HG03060 (cell line): Measurements from ENCODE around the gene PAK4.
"Not testable (repeated sequence)": the region's sequence is repeated elsewhere in the genome, so short reads cannot be mapped to it uniquely, and the experiment has no call there.

Experiments used
- ATAC-seq: cut with Tn5 transposase; IDR thresholded peaks from one replicate; pipeline ENCODE4 v1.9.1; 2021; ENCODE audit warnings: low read depth, moderate number of reproducible peaks; ENCODE audit not compliant: unreplicated experiment

Gene PAK4

DNA sequence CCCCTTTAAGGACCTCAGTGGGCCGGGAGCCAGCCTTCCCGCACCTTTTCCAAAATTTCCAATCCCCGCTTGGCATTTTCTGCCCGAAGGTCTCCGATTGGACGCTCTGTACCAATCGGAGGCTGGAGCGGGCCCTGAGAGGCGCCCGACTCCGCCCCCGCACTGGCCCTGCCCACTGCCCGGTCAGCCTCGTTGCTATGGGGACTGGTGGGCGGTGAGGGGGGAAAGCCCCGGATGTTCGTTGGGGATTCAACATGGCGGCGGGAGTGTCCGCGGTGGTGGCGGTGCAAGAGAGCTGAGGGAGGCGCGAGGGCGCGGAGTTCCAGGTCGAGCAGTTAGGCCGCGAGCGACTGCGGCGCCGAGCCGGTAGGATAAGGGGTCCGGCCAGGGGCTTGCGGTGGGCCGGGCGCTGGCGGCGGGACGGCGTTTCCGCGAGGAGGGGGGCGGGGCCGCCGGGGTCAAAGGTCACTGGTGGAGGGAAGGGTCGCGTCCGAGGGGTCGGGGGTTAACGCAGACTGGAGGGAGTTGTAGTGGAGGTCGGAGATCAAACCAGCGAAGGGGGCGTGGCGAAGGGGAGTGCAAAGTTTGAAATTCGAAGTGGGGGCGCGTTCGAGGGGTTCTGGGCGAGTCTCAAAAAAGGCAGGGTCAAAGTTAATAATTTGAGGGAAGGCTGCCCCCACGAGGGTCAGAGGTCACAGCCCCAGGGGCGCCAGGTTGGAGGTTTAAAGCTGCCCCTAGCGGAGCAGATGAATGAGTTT, at the start of gene PAK4:
Gene PAK4, plus strand, starts transcription at position 233 of the 758 bp plus-strand sequence. CDS start 43,768 bp downstream, outside the sequence.
- ATAC-seq, result peak; percentile 64

DNA sequence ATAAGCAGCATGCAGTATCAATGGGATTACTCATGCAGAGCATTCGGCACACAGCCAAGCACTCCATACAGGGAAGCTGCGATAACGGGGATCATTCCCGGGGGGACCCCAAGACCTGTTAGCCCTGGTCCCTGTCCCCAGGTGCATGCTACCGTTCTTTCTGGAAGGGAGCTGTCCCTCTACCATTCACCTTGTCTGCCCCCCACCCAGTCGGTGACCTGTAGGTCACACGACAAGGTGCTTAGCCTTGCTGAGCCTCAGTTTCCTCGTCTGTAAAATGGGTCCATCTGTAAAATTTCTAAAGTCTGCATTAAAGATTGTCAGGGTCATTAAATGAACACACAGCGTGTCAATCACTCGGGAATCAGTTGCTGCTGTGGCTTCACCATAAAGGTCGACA, 48.3 kb upstream of the PAK4 start:
- no peak for ATAC-seq

DNA sequence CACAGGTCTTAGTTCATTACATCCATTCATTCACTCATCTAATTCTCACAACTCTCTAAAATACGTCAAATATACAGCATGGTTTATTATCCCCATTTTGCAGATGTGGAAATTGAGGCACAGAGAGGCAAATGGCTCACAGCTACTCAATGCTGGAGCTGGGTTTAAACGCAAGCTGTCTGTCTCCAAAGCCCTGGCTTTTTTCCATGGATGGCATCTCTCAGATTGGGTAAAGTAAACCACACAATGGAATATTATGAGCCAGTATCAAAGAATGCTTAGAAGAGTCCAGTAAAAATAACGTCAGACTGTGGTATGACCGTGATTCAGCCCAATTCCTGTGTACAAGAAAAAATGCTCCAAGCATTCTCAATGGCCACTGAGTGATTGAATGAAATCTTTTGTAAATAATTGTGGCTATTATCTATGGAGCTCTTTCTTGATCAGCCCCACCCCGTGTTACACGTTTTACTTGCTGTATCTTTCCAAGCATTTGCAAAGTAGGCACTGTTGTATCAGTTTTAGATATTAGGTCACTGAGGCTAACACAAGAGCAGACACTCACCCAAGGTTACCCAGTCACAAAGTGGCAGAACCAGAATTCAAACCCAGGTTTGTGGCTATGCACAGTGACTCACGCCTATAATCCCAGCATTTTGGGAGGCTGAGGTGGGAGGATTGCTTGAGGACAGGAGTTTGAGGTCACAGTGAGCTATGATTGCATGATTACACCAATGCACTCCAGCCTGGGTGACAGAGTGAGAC, 47.0 kb upstream of the PAK4 start:
- ATAC-seq, result no peak

DNA sequence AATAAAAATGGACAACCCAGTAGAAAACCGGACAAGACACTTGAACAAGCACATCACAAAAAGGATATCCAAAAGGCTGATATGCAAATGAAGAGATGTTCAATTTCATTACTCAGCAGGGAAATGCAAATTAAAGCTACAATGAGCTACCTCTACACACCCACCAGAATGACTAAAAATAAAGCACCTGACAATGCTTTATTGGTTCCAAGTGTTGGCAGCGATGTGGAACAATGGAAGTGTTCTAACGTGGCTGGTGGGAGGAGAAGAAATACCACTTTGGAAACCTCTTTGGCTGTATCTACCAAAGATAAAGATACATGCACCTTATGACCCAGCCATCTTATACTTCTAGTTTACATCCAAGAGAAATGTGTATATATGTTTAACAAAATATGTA, 45.2 kb upstream of the PAK4 start:
- ATAC-seq, result no peak

DNA sequence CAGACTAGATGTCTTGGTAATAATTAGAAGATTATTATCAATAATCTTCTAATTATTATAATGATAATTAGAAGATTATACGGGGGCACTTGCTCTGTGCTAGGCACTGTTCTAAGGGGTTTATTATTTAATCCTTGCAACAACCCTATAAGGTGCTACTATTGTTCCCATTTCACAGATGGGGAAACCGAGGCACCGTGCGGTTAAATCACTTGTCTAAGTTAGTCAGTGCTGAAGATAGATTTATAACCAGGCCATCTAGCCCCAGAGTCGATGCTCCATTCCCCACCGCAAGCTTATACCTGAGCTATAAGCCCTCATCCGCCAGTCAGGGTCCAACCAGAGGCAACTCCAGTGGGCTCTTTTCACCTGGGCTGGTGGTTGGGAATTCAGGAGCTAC, 43.4 kb upstream of the PAK4 start:
- ATAC-seq, result no peak

DNA sequence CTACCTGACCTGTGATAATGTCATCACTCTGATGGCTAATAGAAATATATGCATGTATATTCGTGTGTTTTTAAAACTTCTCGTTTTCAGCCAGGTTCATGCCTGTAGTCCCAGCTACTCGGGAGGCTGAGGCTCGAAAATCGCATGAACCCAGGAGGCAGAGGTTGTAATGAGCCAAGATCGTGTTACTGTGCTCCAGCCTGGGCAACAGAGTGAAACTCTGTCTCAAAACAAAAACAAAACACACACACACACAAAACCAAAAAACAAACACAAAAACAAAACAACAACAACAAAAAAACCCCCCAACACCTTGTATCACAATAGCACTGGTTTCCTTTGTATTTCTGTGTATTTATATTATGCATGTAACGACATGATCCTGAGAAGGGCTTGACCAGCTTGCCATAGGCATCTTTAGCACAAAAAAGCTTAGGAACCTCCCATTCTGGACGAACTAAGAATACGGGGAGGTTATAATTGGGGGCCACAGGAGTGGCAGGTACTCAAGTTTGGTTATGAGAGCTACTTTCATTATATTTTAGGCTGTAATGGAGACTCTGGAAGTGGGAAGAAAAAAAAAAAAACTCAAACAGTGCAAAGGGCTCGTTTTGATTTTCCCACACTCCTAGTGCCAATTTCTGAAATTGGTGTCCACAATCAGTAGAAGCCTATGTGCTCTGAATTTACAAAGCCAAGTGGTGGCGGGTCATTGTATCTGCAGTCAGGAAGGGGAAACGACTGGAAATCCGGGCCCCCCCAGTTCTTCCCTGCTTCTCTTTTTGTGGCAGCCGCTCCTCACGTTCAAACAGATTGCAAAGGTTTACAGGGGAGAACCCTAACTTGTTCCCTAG, 42.6 kb upstream of the PAK4 start:
- no peak for ATAC-seq

DNA sequence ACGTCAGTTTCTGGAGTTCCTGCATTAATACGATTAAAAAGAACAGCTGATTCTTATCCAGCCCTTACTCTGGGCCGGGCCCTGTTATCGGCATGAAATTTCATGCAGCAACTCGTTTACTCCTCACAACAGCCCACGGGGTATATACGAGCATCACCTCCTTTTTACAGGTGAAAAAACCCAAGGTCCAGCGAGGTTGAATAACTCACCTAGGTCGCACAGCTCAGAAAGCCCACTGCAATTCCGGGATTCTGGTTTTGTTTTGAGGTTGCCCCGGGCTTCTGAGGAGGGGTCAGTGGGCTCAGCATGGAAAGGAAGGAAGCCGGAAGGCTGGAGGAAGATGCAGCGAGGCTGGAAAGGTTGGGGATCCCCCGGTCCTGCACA, 42.0 kb upstream of the PAK4 start:
- no peak for ATAC-seq

DNA sequence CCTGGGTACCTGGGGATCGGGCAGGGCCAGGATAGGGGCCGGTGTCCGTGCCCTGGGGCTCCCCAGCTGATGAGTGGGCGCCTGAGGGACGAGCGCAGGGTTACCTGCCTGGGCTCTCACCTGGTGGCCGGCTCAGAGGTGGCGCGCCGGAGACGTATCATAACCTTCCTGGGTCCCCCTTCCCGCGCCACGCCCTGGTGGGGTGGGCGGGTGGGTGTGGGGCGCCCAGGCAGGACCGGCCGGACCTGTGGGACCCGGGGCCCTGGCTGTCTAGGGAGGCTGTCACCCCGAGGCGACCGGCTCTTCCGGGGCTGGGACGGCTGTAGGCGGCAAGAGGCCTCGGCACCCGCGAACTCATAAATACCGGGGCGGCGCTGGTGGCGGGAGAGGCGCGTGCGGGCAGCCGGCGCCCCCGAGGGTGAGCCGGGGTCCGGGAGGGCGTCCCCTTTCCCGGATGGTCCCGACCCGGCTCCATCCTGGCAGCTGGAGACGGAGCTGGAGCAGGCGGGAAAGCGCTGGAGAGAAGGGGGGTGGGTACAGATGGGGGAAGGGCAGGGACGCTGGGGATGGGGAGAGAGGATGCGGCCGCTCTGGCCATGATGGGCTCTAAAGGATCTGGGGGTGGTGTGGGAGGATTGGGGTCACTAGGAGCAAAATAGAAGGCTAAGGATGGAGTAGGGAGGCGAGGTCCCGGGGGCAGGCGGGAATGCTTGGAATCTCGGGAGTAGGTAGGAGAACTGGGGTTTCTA, 41.4 kb upstream of the PAK4 start, which contains the start of gene ACP7:
Gene ACP7, plus strand, starts transcription at position 386 of the 749 bp plus-strand sequence. CDS start 902 bp downstream, outside the sequence.
- ATAC-seq, result no peak

DNA sequence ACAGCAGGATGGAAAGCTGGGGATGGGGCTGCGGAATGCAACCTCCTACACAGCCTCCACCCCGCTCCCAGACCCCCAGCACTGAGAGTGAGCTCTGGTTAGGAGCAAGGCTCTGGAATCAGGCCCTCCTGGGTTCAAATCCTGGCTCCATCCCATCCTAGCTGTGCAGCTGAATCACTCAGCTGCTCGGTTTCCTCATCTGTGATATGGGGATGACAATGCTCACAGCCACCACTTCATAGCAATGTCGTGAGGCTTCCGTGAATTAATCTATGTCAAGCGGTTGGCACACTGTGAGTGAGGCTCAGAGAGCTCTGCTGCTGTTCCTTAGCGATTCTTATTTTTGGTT, 40.9 kb upstream of the PAK4 start:
- no peak for ATAC-seq

DNA sequence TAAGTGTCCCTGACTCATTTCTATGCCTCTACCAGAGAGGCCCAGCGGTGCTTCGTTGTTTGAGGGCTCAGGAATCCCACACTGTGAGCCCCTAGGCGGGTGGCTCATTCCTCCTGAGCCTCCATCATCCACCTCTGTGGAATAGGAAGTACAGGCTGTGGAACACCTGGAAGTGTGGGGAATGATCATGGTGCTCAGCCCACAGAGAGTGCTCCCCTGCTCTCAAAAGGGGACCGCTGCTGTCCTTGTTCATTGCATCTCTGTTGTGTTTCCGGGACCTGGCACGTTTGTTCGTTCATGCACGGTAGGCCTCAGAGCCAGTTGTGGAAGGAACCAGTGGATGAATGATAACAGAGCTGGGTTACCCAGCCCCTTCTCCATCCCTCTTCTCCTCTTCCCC, 40.2 kb upstream of the PAK4 start:
- ATAC-seq, result no peak

DNA sequence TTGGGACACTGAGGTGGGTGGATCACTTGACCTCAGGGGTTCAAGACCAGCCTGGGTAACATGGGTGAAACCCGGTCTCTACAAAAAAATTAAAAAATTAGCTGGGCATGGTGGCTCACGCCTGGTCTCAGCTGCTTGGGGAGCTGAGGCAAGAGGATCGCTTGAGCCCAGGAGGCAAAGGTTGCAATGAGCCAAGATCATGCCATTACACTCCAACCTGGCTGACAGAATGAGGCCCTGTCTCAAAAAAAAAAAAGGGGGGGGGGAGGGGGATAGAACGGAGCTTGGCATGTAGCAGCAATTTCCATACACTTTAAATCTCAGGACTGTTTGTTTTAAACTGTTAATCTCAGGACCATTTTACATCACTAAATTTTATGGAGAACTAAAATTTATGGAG, 39.2 kb upstream of the PAK4 start:
- ATAC-seq, result no peak

DNA sequence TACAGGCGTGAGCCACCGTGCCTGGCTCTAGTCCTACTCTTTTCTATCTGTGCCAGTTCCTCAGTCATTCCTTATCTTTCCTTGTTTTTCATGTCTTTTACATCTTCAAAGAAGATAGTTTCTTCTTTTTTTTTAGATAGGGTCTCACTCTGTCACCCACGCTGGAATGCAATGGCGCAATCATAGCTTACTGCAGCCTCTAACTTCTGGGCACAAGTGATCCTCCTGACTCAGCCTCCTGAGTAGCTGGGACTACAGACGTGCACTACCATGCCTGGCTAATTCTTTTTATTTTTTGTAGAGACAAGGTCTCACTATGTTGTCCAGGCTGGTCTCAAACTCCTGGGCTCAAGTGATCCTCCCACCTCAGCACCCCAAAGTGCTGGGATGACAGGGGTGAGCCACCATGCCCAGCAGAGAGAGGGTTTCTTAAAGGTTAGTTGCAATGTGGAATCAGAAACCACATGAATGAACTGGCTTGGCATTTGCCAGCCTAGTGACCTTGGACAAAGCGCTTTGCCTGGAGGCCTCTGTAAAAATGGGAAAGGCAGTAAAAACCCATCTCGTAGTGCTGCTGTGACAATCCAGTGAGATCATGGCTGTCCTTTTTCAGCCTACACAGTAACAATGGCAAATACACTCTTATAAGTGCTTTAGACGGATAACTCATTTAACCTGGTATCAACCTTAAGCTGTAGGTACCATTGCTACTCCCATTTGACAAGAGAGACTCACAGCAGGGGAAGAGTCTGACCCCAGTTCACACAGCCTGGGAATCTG, 37.5 kb upstream of the PAK4 start:
- no peak for ATAC-seq

DNA sequence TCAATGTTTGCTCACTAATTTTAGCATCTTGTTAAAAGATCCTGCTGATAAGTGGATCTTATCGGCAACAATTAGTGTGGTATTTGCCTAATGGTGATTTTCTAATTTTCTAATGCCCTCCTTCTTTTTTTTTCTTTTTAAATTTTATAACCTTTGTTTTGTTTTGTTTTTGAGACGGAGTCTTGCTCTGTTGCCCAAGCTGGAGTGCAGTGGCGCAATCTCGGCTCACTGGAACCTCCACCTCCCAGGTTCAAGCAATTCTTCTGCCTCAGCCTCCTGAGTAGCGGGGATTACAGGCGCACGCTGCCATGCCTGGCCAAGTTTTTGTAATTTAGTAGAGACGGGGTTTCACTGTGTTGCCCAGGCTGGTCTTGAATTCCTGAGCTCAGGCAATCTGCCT, 35.6 kb upstream of the PAK4 start:
- not testable (repeated sequence) for ATAC-seq

DNA sequence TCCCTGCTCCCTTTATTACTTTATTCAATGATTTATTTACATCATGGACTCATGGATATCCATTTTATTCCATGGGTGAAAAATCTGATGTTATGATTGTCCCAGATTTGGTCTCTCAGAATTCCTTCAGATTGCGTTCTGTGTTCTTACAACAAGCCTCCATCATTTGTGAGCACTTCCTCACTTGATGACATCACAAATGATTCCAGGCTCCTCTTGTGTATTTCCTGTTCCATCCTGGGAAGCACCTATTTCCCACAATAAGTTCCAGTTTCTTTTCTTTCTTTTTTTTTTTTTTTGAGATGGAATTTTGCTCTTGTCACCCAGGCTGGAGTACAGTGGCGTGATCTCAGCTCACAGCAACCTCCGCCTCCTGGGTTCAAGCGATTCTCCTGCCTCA, 34.7 kb upstream of the PAK4 start:
- no peak for ATAC-seq

DNA sequence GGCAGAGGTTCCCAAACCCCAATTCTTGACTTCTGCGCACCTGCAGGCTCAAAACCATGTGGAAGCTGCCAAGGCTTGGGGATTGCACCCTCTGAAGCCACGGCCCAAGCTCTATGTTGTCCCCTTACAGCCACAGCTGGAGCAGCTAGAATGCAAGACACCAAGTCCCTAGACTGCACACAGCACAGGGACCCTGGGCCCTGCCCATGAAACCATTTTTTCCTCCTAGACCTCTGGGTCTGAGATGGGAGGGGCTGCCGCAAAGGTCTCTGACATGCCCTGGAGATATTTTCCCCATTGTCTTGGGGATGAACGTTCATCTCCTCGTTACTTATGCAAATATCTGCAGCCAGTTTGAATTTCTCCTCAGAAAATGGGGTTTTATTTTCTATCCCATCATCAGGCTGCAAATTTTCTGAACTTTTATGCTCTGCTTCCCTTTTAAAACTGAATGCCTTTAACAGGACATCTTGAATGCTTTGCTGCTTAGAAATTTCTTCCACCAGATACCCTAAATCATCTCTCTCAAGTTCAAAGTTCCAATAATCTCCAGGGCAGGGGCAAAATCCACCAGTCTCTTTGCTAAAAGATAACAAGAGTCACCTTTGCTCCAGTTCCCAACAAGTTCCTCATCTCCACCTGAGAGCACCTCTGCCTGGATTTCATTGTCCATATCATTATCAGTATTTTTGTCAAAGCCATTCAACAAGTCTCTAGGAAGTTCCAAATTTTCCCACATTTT, 29.6 kb upstream of the PAK4 start:
- not testable (repeated sequence) for ATAC-seq

DNA sequence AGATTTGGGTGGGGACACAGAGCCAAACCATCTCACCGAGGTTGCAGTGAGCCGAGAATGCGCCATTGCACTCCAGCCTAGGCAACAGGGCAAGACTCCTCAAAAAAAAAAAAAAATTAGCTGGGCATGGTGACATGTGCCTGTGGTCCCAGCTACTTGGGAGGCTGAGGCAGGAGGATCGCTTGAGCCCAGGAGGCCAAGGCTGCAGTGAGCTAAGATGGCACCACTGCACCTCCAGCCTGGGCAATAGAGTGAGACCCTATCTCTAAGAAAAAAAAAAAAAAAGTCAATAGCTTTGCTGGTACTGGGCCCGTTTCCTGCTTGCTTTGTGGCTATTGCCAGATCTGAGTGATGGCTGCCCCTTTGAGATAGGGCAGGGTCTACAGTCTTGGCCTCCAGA, 28.3 kb upstream of the PAK4 start:
- no peak for ATAC-seq

DNA sequence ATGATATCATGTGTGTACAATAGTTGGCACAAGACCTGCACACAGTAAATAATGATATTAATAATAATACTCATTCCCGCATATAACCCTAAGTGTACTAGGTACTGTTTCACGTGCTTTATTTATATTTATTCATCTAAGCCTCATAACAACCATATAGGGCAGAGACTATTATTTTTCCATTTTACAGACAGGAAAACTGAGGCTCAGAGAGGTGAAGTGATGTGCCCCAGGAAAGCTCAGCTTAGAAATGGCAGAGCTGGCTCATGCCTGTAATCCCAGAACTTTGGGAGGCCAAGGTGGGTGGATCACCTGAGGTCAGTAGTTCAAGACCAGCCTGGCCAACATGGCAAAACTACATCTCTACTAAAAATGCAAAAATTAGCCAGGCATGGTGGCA, 27.9 kb upstream of the PAK4 start:
- no peak for ATAC-seq

DNA sequence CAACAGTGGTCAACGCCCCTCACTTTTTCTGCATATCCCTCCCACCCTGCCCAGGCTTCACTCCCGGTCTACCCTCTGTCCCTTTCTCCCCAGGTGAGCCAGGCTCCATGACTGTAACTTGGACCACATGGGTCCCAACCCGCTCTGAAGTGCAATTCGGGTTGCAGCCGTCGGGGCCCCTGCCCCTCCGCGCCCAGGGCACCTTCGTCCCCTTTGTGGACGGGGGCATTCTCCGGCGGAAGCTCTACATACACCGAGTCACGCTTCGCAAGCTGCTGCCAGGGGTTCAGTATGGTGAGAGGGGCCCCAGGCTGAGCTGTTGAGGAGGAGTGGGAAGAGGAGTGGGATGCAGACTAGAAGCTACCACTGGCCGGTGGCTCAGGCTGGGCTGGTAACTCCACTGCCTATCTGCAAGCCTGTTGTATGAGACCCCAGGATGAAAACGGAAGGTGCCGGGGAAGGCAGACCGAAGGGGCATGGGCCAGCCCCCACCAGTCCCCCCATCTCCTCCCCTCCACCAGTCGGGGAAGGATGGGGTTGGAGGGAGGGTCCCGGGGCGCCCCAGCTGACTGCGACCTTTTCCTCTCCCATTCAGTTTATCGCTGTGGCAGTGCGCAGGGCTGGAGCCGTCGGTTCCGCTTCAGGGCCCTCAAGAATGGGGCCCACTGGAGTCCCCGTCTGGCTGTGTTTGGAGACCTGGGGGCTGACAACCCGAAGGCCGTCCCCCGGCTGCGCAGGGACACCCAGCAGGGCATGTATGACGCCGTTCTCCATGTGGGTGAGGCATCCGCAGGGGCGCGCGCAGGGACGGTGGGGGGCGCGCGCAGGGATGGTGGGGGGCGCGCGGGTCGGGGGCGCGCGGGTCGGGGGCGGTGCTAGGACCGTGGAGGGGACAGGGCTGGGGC, 27.0 kb upstream of the PAK4 start:
- ATAC-seq, result no peak
